Neutrophil (primary cell): Measurements from ENCODE around the gene HORMAD2.

ENCODE experiments used
- H3K27ac ChIP-seq: fragments of 200-600 bp; sonication (generic); 2 replicates; pipeline ENCODE4 v1.5.1; 2016; ENCODE audit warnings: mild to moderate bottlenecking, moderate library complexity
- H3K27me3 ChIP-seq: fragments of 200-600 bp; sonication (generic); 2 replicates; pipeline ENCODE4 v1.6.0; 2016; ENCODE audit warnings: mild to moderate bottlenecking
- H3K36me3 ChIP-seq: fragments of 200-600 bp; sonication (generic); 2 replicates; pipeline ENCODE4 v1.5.1; 2017
- H3K4me1 ChIP-seq, 2 experiments: fragments of 200-600 bp in 1 of 2; sonication (generic) in 1 of 2; 1 replicate in 1 of 2; 2 replicates in 1 of 2; pipeline versions ENCODE4 v1.5.1 to v1.6.1; 2013 to 2016; ENCODE audit warnings: low read depth in 1 of 2, low read length in 1 of 2, mild to moderate bottlenecking in 1 of 2, moderate library complexity in 1 of 2; ENCODE audit not compliant: control insufficient read depth in 1 of 2, insufficient read depth in 1 of 2
- H3K4me3 ChIP-seq, 2 experiments: fragments of 200-600 bp in 1 of 2; sonication (generic) in 1 of 2; 1 replicate in 1 of 2; 2 replicates in 1 of 2; pipeline ENCODE4 v1.5.1; 2013 to 2016; ENCODE audit warnings: low read depth in 1 of 2, low read length in 1 of 2, mild to moderate bottlenecking in 1 of 2, moderate library complexity in 1 of 2
- H3K9me3 ChIP-seq: fragments of 200-600 bp; sonication (generic); 2 replicates; pipeline ENCODE4 v1.5.1; 2016
- CTCF ChIP-seq: fragments of 200-600 bp; sonication (generic); IDR thresholded peaks from 2 replicates; pipeline ENCODE4 v1.5.1; 2016; ENCODE audit warnings: antibody characterized with exemption

Gene HORMAD2

GRCh38 chr22:30064172-30064571 lies 16.1 kb upstream of the HORMAD2 start:
- no peaks in the 10 kb centered on the region for H3K27me3 ChIP-seq
- no peaks in the 10 kb centered on the region for H3K36me3 ChIP-seq
- peaks cover 4 to 10% of the 10 kb centered on the region in 2 experiments for H3K4me1 ChIP-seq
- no peak for TF ChIP-seq CTCF
- H3K27ac ChIP-seq: no peak overlapping the region
- no peak overlapping the region for H3K4me3 ChIP-seq
- H3K9me3 ChIP-seq: no peaks in the 10 kb centered on the region

DNA sequence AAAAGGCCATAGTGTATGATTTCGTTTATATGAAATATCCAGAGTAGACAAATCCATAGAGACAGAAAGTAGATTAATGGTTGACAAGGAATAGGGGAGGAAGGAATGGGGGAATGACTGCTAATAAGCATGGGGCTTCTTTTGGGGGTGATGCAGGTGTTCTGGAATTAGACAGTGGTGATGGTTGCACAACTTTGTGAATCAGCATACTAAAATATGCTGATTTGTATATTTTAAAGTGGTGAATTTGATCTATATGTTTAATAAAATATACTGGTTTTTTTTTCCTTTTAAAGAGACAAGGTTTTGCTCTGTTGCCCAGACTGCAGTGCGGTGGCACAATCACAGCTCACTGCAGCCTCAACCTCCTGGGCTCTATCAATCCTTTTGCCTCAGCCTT lies 6.5 kb upstream of the HORMAD2 start:
- peaks cover 48% of the 10 kb centered on the region for H3K27me3 ChIP-seq
- H3K27ac ChIP-seq: no peak overlapping the region
- TF ChIP-seq CTCF: no peak
- no peak overlapping the region for H3K4me3 ChIP-seq
- H3K36me3 ChIP-seq: no peaks in the 10 kb centered on the region
- no peaks in the 10 kb centered on the region for H3K9me3 ChIP-seq
- no peaks in the 10 kb centered on the region for H3K4me1 ChIP-seq

DNA sequence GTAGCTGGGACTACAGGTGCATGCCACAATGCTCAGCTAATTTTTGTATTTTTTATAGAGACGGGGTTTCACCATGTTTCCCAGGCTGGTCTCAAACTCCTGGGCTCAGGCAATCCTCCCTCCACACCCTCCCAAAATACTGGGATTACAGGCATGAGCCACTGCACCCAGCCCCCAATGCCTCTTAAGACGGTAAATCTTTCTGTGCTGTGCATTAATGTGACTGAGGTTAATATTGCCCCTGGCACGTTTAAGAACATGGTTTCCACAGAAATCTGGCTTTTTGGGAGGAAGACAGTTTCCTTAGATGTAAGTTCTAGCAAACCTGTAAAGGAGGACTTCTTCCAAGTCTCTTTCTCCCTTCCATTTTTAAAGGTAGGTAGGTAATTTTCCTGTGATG lies 6.1 kb upstream of the HORMAD2 start:
- Histone ChIP-seq H3K9me3 (no peaks in the 10 kb centered on the region), H3K27ac (no peak overlapping the region), H3K4me3 (no peak overlapping the region), H3K36me3 (no peaks in the 10 kb centered on the region), H3K27me3 (peaks cover 52% of the 10 kb centered on the region), H3K4me1 (no peaks in the 10 kb centered on the region)
- no peak for TF ChIP-seq CTCF

DNA sequence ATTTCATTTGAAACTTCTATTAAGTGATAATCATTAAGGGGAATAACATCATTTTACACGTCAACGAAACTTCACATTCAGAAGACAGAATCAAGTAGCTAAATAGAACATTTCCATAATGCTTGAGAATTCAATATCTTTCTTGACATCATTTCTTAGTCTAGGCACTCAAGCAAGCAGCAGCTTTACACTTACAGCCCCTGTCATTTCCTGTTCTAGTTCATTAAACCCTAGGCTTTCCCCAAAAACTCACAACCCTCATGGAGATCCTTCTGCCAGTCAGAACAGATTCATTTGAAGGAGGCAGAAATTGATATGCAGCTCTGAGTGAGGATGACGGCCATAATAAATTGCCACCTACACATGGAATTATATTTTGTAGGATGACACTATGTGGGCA lies 5.3 kb upstream of the HORMAD2 start:
- Histone ChIP-seq H3K27ac (no peak overlapping the region), H3K4me1 (peaks cover 0 to 3% of the 10 kb centered on the region in 2 experiments), H3K9me3 (no peaks in the 10 kb centered on the region), H3K27me3 (peaks cover 61% of the 10 kb centered on the region), H3K36me3 (no peaks in the 10 kb centered on the region), H3K4me3 (no peak overlapping the region)
- no peak for TF ChIP-seq CTCF

- no peak overlapping the region for H3K4me3 ChIP-seq
- H3K36me3 ChIP-seq: no peaks in the 10 kb centered on the region
- no peaks in the 10 kb centered on the region for H3K9me3 ChIP-seq
- H3K27me3 ChIP-seq: peaks cover 74% of the 10 kb centered on the region
- peaks cover 0 to 8% of the 10 kb centered on the region in 2 experiments for H3K4me1 ChIP-seq
- TF ChIP-seq CTCF: no peak
- H3K27ac ChIP-seq: no peak overlapping the region
Measured at GRCh38 chr22:30077279-30077880, 2.9 kb upstream of the HORMAD2 start.
